GM23338 (cell line): ENCODE data around the gene MUC5AC.

Experiments used
- CTCF ChIP-seq, 2 experiments: fragments of 200-600 bp in 1 of 2; sonication (generic) in 1 of 2; conservative IDR thresholded peaks; 2 replicates each; pipeline versions ENCODE4 v1.5.1 to v1.6.1; 2016 to 2017; ENCODE audit warnings: antibody characterized with exemption in 2 of 2, low read depth in 2 of 2, mild to moderate bottlenecking in 2 of 2, moderate library complexity in 1 of 2
- EZH2 ChIP-seq: fragments of 200-600 bp; sonication (generic); IDR thresholded peaks from one replicate; pipeline ENCODE4 v1.8.0; 2017; ENCODE audit warnings: antibody characterized with exemption, mild to moderate bottlenecking, low read depth; ENCODE audit not compliant: unreplicated experiment

- TF ChIP-seq CTCF (conservative IDR thresholded peaks at IDR 0.05; ENCODE audit: low read depth in 2 of 2) (no peak), EZH2 (no peak)
These were observed 11.4 kb upstream of the MUC5AC start for GRCh38 chr11:1146365-1146764.
